Heart left ventricle (tissue), 13 donors: ENCODE data around the gene TMEM267.

Experiments used
- POLR2A ChIP-seq, 2 donors: fragments of 450-650 bp; IDR thresholded peaks; one replicate each; pipeline ENCODE4 v1.6.1; 2017; ENCODE audit warnings: antibody characterized with exemption in 2 of 2, mild to moderate bottlenecking in 2 of 2, moderate library complexity in 2 of 2
- TF ChIP-seq, protein P1 (sequence below), 12 donors: fragments of 200-600 bp; sonication (generic) in 4 of 12; IDR thresholded peaks; one replicate each; pipeline versions ENCODE4 v1.5.0 to v1.8.0; 2018 to 2022; ENCODE audit warnings: antibody characterized with exemption in 12 of 12, mild to moderate bottlenecking in 5 of 12
- donor health status: ischemic (EF 13 %, LVEDD 7.1; RV severe dilation, severe dysfunction).
- donor health status: DM: no; HTN: yes; CAD: no.
- donor health status: DM: no; HTN: no; CAD: no.
- donor health status: ischemic (EF 25% LVEDD 6.9; RV normal size, moderate dysfunction).
- donor health status: ischemic (EF 25% LVEDD 5.7; RV mildly dilated, moderate dysfunction).
- donor health status: ischemic (EF 35%, LVEDD 5.7; RV mildly dilated, moderate dysfunction).
- donor health status: nonischemic (EF 11% LVEDD 7.7; RV severe dilation, severe dysfunction).
- donor health status: DM: yes; HTN: yes; CAD: no.
- donor health status: PGD.
- donor health status: ischemic (EF 29% LVEDD 5.4; RV normal size, mild dysfunction).
- donor health status: nonischemic (EF 23%, LVEDD 6.1; RV moderate dilation, normal function).

GRCh38 chr5:43396762-43397304 lies 86.8 kb downstream of the TMEM267 start:
- TF ChIP-seq, protein P1, sequence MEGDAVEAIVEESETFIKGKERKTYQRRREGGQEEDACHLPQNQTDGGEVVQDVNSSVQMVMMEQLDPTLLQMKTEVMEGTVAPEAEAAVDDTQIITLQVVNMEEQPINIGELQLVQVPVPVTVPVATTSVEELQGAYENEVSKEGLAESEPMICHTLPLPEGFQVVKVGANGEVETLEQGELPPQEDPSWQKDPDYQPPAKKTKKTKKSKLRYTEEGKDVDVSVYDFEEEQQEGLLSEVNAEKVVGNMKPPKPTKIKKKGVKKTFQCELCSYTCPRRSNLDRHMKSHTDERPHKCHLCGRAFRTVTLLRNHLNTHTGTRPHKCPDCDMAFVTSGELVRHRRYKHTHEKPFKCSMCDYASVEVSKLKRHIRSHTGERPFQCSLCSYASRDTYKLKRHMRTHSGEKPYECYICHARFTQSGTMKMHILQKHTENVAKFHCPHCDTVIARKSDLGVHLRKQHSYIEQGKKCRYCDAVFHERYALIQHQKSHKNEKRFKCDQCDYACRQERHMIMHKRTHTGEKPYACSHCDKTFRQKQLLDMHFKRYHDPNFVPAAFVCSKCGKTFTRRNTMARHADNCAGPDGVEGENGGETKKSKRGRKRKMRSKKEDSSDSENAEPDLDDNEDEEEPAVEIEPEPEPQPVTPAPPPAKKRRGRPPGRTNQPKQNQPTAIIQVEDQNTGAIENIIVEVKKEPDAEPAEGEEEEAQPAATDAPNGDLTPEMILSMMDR (IDR thresholded peaks at IDR 0.05) = no peak
- no peak for TF ChIP-seq POLR2A (IDR thresholded peaks at IDR 0.05)
